Measurements from ENCODE around the gene ERBB3. TPM values are rescaled to one million over a fixed set of nuclear protein-coding genes. Genes with fewer than 3 reads are reported as not detected.

Gene ERBB3
- total and polyA plus RNA-seq, 2 of the 8 experiments (the other 6 are each of a cell fraction or from before 2014, with no cell fraction given), result 33.9 to 52.4 TPM

DNA sequence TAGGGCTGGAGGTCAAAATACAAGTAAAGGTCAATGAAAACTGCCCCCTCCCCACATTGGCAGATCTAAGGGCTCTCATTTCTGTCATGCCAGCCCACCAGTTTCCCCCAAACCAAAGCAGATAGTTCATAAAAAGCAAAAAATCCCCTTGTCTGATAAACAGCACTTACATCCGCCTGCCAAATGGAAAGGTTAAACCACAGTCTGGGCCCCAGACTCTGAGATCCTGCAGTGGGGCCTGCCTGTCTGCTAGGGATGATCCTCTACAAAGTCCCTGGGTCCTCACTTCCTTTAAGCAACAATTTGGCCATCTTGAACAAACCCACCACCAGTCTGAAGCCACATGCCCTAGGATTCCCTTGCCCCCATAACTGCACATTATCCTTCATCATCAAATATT is 48.0 kb upstream of the ERBB3 start:
- Histone ChIP-seq H3K27me3 (replicated peaks in 1 of 4; ENCODE audit: control insufficient read depth in 3 of 4, extremely low read depth in 1 of 4, insufficient read depth in 3 of 4, low read length in 3 of 4) (no peaks in the 10 kb centered on the region), H3K56ac (replicated peaks; ENCODE audit: insufficient read length, low read depth, low read length) (no peak overlapping the region), H3K27ac (ENCODE audit: low read depth, low read length) (no peak overlapping the region), H3K18ac (ENCODE audit: extremely low read depth, low read length) (no peak overlapping the region), H4K8ac (ENCODE audit: extremely low read depth, insufficient read depth, low read length) (no peak overlapping the region), H3K4me3 (ENCODE audit: extremely low read depth in 1 of 4, insufficient read depth in 2 of 4, low read depth in 3 of 4, low read length in 4 of 4) (no peak overlapping the region), H3K4me1 (replicated peaks in 1 of 4; ENCODE audit: control insufficient read depth in 3 of 4, insufficient read depth in 4 of 4, low read length in 3 of 4) (no peaks in the 10 kb centered on the region), H3K9ac (replicated peaks in 1 of 4; ENCODE audit: extremely low read depth in 1 of 4, low read depth in 3 of 4, low read length in 3 of 4) (no peak overlapping the region), H2BK12ac (ENCODE audit: low read depth, low read length) (no peak overlapping the region), H3K23ac (ENCODE audit: insufficient read length) (no peak overlapping the region), H2BK15ac (ENCODE audit: low read length) (no peak overlapping the region), H4K20me1 (replicated peaks in 1 of 2; ENCODE audit: control insufficient read depth in 1 of 2, insufficient read depth in 2 of 2, low read length in 2 of 2) (no peaks in the 10 kb centered on the region), H3K79me1 (ENCODE audit: low read depth, low read length) (no peaks in the 10 kb centered on the region; the same call in 1 of the 2 replicates), H3K4ac (replicated peaks; ENCODE audit: insufficient read length, low read depth, low read length) (no peak overlapping the region), H4K5ac (ENCODE audit: insufficient read length, low read depth, low read length) (no peak overlapping the region), H2AK5ac (ENCODE audit: low read depth, low read length) (no peak overlapping the region), H3K14ac (ENCODE audit: insufficient read length) (no peak overlapping the region), H3K23me2 (ENCODE audit: low read depth, low read length) (no peaks in the 10 kb centered on the region), H2BK5ac (ENCODE audit: low read depth, low read length) (no peak overlapping the region), H3K4me2 (ENCODE audit: insufficient read depth in 1 of 2, low read depth in 2 of 2, low read length in 2 of 2) (no peak overlapping the region), H2AFZ (ENCODE audit: low read length) (no peak overlapping the region), H4K91ac (replicated peaks; ENCODE audit: insufficient read length, low read length) (no peak overlapping the region), H2BK20ac (ENCODE audit: low read length) (no peak overlapping the region), H3K9me3 (ENCODE audit: insufficient read depth in 2 of 2, low read depth in 1 of 2, low read length in 1 of 2) (no peaks in the 10 kb centered on the region; a peak in 1 of 4 replicates), H3K36me3 (ENCODE audit: control insufficient read depth in 2 of 4, insufficient read depth in 4 of 4, low read length in 3 of 4) (peaks cover 8 to 45% (median 28%) of the 10 kb centered on the region in 4 experiments; a peak in 7 of 8 replicates), H2BK120ac (replicated peaks; ENCODE audit: low read depth, low read length) (no peak overlapping the region), H3K79me2 (ENCODE audit: control insufficient read depth in 1 of 2, insufficient read depth in 2 of 2, low read length in 2 of 2) (no peaks in the 10 kb centered on the region)
- FAIRE-seq, result no peak
- ChIA-PET POLR2A (ENCODE audit: partially characterized antibody) (interaction anchor here (1.0 to 2.7 kb wide), 4 partner anchors 9 to 58 kb away, joined by 3 to 11 read pairs (median 4); partner anchors contain the start of gene RAB5B), CTCF (ENCODE audit: partially characterized antibody) (interaction anchor here (1.0 to 1.5 kb wide), 3 partner anchors 9 to 49 kb away, joined by 3 to 7 read pairs (median 4); no protein-coding TSS in a partner anchor)
- WGBS, 2 experiments (ENCODE audit: extremely low coverage in 1 of 2, insufficient coverage in 1 of 2, insufficient read length in 1 of 2, insufficient replicate concordance in 2 of 2, low coverage in 1 of 2, low lambda C conversion rate in 2 of 2, missing lambda C conversion rate in 1 of 2), result 78% methylated on average over 1 of the region's 1 CpG; no CpG with 5 or more reads in 1 of the 2 experiments
- no peak for DNase-seq (ENCODE audit: low read depth in 1 of 2, low spot score in 2 of 2)
- TF ChIP-seq POLR2AphosphoS5 (IDR thresholded peaks at IDR 0.05; ENCODE audit: low read depth, low read length) (no peak), SIN3A (conservative IDR thresholded peaks at IDR 0.05 in 1 of 2, IDR thresholded peaks at IDR 0.05 in 1 of 2; ENCODE audit: low read depth in 1 of 2, low read length in 2 of 2) (no peak), RNF2 (IDR thresholded peaks at IDR 0.05; ENCODE audit: borderline replicate concordance, low read depth, low read length, missing control alignments, poor library complexity, severe bottlenecking) (no peak), EZH2 (IDR thresholded peaks at IDR 0.05; ENCODE audit: low read depth, low read length, severe bottlenecking) (no peak), SRF (IDR thresholded peaks at IDR 0.05; ENCODE audit: low read depth, low read length) (no peak), RAD21 (IDR thresholded peaks at IDR 0.05 in 1 of 2, conservative IDR thresholded peaks at IDR 0.05 in 1 of 2; ENCODE audit: low read depth in 2 of 2, low read length in 2 of 2) (no peak), TEAD4 (IDR thresholded peaks at IDR 0.05; ENCODE audit: low read depth, low read length) (no peak), NANOG (IDR thresholded peaks at IDR 0.05; ENCODE audit: insufficient read depth, low read depth, low read length, poor library complexity, severe bottlenecking) (no peak), ASH2L (IDR thresholded peaks at IDR 0.05; ENCODE audit: low read length) (no peak)
- TF ChIP-seq, protein P1, sequence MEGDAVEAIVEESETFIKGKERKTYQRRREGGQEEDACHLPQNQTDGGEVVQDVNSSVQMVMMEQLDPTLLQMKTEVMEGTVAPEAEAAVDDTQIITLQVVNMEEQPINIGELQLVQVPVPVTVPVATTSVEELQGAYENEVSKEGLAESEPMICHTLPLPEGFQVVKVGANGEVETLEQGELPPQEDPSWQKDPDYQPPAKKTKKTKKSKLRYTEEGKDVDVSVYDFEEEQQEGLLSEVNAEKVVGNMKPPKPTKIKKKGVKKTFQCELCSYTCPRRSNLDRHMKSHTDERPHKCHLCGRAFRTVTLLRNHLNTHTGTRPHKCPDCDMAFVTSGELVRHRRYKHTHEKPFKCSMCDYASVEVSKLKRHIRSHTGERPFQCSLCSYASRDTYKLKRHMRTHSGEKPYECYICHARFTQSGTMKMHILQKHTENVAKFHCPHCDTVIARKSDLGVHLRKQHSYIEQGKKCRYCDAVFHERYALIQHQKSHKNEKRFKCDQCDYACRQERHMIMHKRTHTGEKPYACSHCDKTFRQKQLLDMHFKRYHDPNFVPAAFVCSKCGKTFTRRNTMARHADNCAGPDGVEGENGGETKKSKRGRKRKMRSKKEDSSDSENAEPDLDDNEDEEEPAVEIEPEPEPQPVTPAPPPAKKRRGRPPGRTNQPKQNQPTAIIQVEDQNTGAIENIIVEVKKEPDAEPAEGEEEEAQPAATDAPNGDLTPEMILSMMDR (IDR thresholded peaks at IDR 0.05; ENCODE audit: control extremely low read depth in 1 of 3, insufficient read depth in 1 of 3, low read depth in 1 of 3, low read length in 3 of 3), result no peak

Measured in H1 (cell line).